Spleen (tissue), 11 donors: ENCODE measurements around the gene CYP2B6. TPM values are rescaled to one million over a fixed set of nuclear protein-coding genes. Genes with fewer than 3 reads are reported as not detected.
"Not testable (repeated sequence)": the region's sequence is repeated elsewhere in the genome, so short reads cannot be mapped to it uniquely, and the experiment has no call there.

Experiments
- DNase-seq: peaks from one replicate; pipeline ENCODE4 v3.0.0-alpha.2; 2020
- H3K27ac ChIP-seq, 8 donors: fragments of 200-600 bp; sonication (generic) in 7 of 8; 1 replicate in 4 of 8; 2 replicates in 4 of 8; pipeline versions ENCODE4 v1.5.0 to v1.8.0; 2016 to 2021; ENCODE audit warnings: inconsistent platforms in 4 of 8, mild to moderate bottlenecking in 4 of 8, moderate library complexity in 1 of 8
- H3K27me3 ChIP-seq, 7 donors: fragments of 200-600 bp; sonication (generic) in 6 of 7; replicated peaks in 1 of 7; 1 replicate in 4 of 7; 2 replicates in 3 of 7; pipeline versions ENCODE4 v1.5.0 to v1.8.0; 2016 to 2021; ENCODE audit warnings: inconsistent platforms in 3 of 7, mild to moderate bottlenecking in 1 of 7
- H3K36me3 ChIP-seq, 6 donors: fragments of 200-600 bp; sonication (generic) in 5 of 6; 1 replicate in 4 of 6; 2 replicates in 2 of 6; pipeline versions ENCODE4 v1.5.0 to v1.8.0; 2016 to 2021; ENCODE audit warnings: inconsistent platforms in 2 of 6
- H3K4me1 ChIP-seq, 6 donors: fragments of 200-600 bp; sonication (generic) in 5 of 6; 1 replicate in 3 of 6; 2 replicates in 3 of 6; pipeline versions ENCODE4 v1.5.0 to v1.8.0; 2016 to 2021; ENCODE audit warnings: inconsistent platforms in 3 of 6
- H3K4me3 ChIP-seq, 8 donors: fragments of 200-600 bp; sonication (generic) in 7 of 8; 1 replicate in 4 of 8; 2 replicates in 4 of 8; pipeline versions ENCODE4 v1.5.0 to v1.8.0; 2016 to 2021; ENCODE audit warnings: inconsistent platforms in 4 of 8, mild to moderate bottlenecking in 4 of 8, moderate library complexity in 2 of 8
- H3K9me3 ChIP-seq, 8 donors: fragments of 200-600 bp; sonication (generic) in 7 of 8; 1 replicate in 4 of 8; 2 replicates in 4 of 8; pipeline versions ENCODE4 v1.5.0 to v1.8.0; 2016 to 2021; ENCODE audit warnings: inconsistent platforms in 4 of 8
- CTCF ChIP-seq, 11 experiments: fragments of 200-600 bp in 7 of 11; fragments of 450-650 bp in 4 of 11; sonication (generic) in 4 of 11; IDR thresholded peaks in 8 of 11; conservative IDR thresholded peaks in 3 of 11; 1 replicate in 7 of 11; 2 replicates in 4 of 11; pipeline versions ENCODE4 v1.4.0 to v1.8.0; 2016 to 2021; ENCODE audit warnings: antibody characterized with exemption in 11 of 11, inconsistent platforms in 4 of 11, mild to moderate bottlenecking in 1 of 11
- POLR2A ChIP-seq, 3 donors: fragments of 450-650 bp; IDR thresholded peaks; one replicate each; pipeline ENCODE4 v1.5.1; 2017; ENCODE audit warnings: antibody characterized with exemption in 3 of 3, mild to moderate bottlenecking in 1 of 3
- POLR2AphosphoS5 ChIP-seq, 3 donors: sonication (generic); formaldehyde crosslinking; IDR thresholded peaks; one replicate each; pipeline ENCODE4 v1.5.1; 2017; ENCODE audit warnings: antibody characterized with exemption in 3 of 3
- WGBS, 5 donors: extraction: QIAGEN DNeasy Blood & Tissue Kit in 3 of 5; methylation state at CpG; one replicate each; pipeline versions ENCODE4 v1.1.5 to v1.1.7; 2013 to 2018; 5-methylcytosine and 5-hydroxymethylcytosine counted together
- intact Hi-C: fragments of 100-400 bp; cut with DNase I; formaldehyde crosslinking; loops from one replicate; pipeline ENCODE4 v1.15.0; 2023; ENCODE audit warnings: low total_unique reads
- polyA plus RNA-seq, 3 donors: library from polyadenylated mRNA; stranded (reverse); fragments of 200-250 nt; gene quantifications; one replicate each; pipeline ENCODE4 v1.2.1, GENCODE V29; 2013
- total RNA-seq, 7 donors: library from RNA; depleted of rRNA in 3 of 7; stranded (reverse); fragments of >200 nt in 3 of 7; fragmentation: NEBNext Ultra II Directional in 4 of 7; extraction: Animal tissue kit (Norgen Biotek cat#: 25700) in 4 of 7; gene quantifications; one replicate each; pipeline versions ENCODE4 v1.1.0 to v1.2.1, GENCODE V29; 2016 to 2021
- donor health status: healthy with polysubstance abuse.
- donor health status: DM: no; HTN: no; CAD: no; lungs with moderate emphysema.
- donor health status: DM: no; HTN: no; CAD: no.
- donor health status: Bipolar disorder and iron deficiency.
- donor health status: healthy.
- donor health status: DM: no; HTN: no; CAD: no.
- donor health status: DM: yes; HTN: yes; CAD: no.

The CYP2B6 gene
- total and polyA plus RNA-seq, 10 donors = not detected

- Histone ChIP-seq H3K4me1 (no peaks in the 10 kb centered on the region), H3K4me3 (no peak overlapping the region), H3K36me3 (no peaks in the 10 kb centered on the region), H3K9me3 (no peaks in the 10 kb centered on the region), H3K27ac (no peak overlapping the region), H3K27me3 (no peaks in the 10 kb centered on the region)
- no peak for DNase-seq
- 93 to 98% (median 95%) methylated on average over 1 of the region's 1 CpG for WGBS, 5 donors
- intact Hi-C loops = no loop called here
- no peak for TF ChIP-seq CTCF (IDR thresholded peaks at IDR 0.05 in 8 of 11, conservative IDR thresholded peaks at IDR 0.05 in 3 of 11)
- TF ChIP-seq POLR2A (IDR thresholded peaks at IDR 0.05) = no peak
- TF ChIP-seq POLR2AphosphoS5 (IDR thresholded peaks at IDR 0.05) = no peak
Observed at GRCh38 chr19:41039806-41040205, 48.7 kb downstream of the CYP2B6 start.

- intact Hi-C loops, DNase-seq: not testable (repeated sequence)
Observed at GRCh38 chr19:41045095-41045494, 54.0 kb downstream of the CYP2B6 start.

GRCh38 chr19:41050426-41050825 is 59.3 kb downstream of the CYP2B6 start:
- H3K4me1 ChIP-seq = no peaks in the 10 kb centered on the region
- no peak for DNase-seq
- intact Hi-C loops = no loop called here
- no peaks in the 10 kb centered on the region for H3K36me3 ChIP-seq
- no peak overlapping the region for H3K27ac ChIP-seq
- no peaks in the 10 kb centered on the region for H3K9me3 ChIP-seq
- WGBS, 5 donors = 76 to 81% (median 80%) methylated on average over 13 of the region's 13 CpGs
- H3K4me3 ChIP-seq = no peak overlapping the region
- peaks cover 0 to 61% (median 0%) of the 10 kb centered on the region in 7 donors for H3K27me3 ChIP-seq
- TF ChIP-seq POLR2A (IDR thresholded peaks at IDR 0.05) = no peak
- no peak for TF ChIP-seq POLR2AphosphoS5 (IDR thresholded peaks at IDR 0.05)
- TF ChIP-seq CTCF (IDR thresholded peaks at IDR 0.05 in 8 of 11, conservative IDR thresholded peaks at IDR 0.05 in 3 of 11) = no peak

More at GRCh38 chr19:41045095-41045494, 54.0 kb downstream of the CYP2B6 start:
- not testable (repeated sequence) for H3K27ac ChIP-seq, H3K4me1 ChIP-seq, H3K9me3 ChIP-seq, H3K4me3 ChIP-seq, H3K36me3 ChIP-seq
- 75 to 88% (median 79%) methylated on average over 1 of the region's 1 CpG for WGBS, 5 donors
- peaks cover 0 to 27% (median 0%) of the 10 kb centered on the region in 7 donors for H3K27me3 ChIP-seq

GRCh38 chr19:41052162-41052561 is 61.1 kb downstream of the CYP2B6 start:
- H3K9me3 ChIP-seq, H3K4me1 ChIP-seq, intact Hi-C loops, H3K4me3 ChIP-seq, H3K27ac ChIP-seq, DNase-seq, H3K36me3 ChIP-seq: not testable (repeated sequence)
- peaks cover 0 to 68% (median 0%) of the 10 kb centered on the region in 7 donors for H3K27me3 ChIP-seq
- WGBS, 5 donors = 73 to 90% (median 86%) methylated on average over 7 of the region's 7 CpGs

- H3K27ac ChIP-seq, DNase-seq, H3K9me3 ChIP-seq, H3K4me3 ChIP-seq, H3K36me3 ChIP-seq, H3K4me1 ChIP-seq, intact Hi-C loops: not testable (repeated sequence)
- H3K27me3 ChIP-seq = peaks cover 0 to 69% (median 6%) of the 10 kb centered on the region in 7 donors
- 83 to 87% (median 85%) methylated on average over 10 of the region's 10 CpGs for WGBS, 5 donors
Observed at GRCh38 chr19:41053331-41053730, 62.2 kb downstream of the CYP2B6 start.

GRCh38 chr19:41064974-41065569 is 74.0 kb downstream of the CYP2B6 start:
- Histone ChIP-seq H3K27ac (no peak overlapping the region), H3K4me1 (no peaks in the 10 kb centered on the region), H3K27me3 (peaks cover 0 to 38% (median 4%) of the 10 kb centered on the region in 7 donors), H3K4me3 (no peak overlapping the region), H3K9me3 (no peaks in the 10 kb centered on the region), H3K36me3 (no peaks in the 10 kb centered on the region)
- TF ChIP-seq POLR2AphosphoS5 (IDR thresholded peaks at IDR 0.05) (no peak), CTCF (IDR thresholded peaks at IDR 0.05 in 8 of 11, conservative IDR thresholded peaks at IDR 0.05 in 3 of 11) (no peak), POLR2A (IDR thresholded peaks at IDR 0.05) (no peak)
- WGBS, 5 donors = 60 to 72% (median 63%) methylated on average over 7 of the region's 7 CpGs
- intact Hi-C loops = no loop called here
- DNase-seq = no peak
